Bladder microvascular endothelial cell (primary cell): Measurements from ENCODE around the gene PCDHA7. TPM values are rescaled to one million over a fixed set of nuclear protein-coding genes. Genes with fewer than 3 reads are reported as not detected.

ENCODE experiments used
- total RNA-seq: library from RNA; depleted of rRNA; stranded (reverse); fragments of >200 nt; gene quantifications from 2 replicates; pipeline ENCODE4 v1.2.3, GENCODE V29; 2014

PCDHA7 gene, protein sequence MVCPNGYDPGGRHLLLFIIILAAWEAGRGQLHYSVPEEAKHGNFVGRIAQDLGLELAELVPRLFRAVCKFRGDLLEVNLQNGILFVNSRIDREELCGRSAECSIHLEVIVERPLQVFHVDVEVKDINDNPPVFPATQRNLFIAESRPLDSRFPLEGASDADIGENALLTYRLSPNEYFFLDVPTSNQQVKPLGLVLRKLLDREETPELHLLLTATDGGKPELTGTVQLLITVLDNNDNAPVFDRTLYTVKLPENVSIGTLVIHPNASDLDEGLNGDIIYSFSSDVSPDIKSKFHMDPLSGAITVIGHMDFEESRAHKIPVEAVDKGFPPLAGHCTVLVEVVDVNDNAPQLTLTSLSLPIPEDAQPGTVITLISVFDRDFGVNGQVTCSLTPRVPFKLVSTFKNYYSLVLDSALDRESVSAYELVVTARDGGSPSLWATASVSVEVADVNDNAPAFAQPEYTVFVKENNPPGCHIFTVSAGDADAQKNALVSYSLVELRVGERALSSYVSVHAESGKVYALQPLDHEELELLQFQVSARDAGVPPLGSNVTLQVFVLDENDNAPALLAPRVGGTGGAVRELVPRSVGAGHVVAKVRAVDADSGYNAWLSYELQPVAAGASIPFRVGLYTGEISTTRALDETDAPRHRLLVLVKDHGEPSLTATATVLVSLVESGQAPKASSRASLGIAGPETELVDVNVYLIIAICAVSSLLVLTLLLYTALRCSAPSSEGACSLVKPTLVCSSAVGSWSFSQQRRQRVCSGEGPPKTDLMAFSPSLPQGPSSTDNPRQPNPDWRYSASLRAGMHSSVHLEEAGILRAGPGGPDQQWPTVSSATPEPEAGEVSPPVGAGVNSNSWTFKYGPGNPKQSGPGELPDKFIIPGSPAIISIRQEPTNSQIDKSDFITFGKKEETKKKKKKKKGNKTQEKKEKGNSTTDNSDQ
- total RNA-seq, result under 0.01 and 0.06 TPM in 2 replicates

DNA sequence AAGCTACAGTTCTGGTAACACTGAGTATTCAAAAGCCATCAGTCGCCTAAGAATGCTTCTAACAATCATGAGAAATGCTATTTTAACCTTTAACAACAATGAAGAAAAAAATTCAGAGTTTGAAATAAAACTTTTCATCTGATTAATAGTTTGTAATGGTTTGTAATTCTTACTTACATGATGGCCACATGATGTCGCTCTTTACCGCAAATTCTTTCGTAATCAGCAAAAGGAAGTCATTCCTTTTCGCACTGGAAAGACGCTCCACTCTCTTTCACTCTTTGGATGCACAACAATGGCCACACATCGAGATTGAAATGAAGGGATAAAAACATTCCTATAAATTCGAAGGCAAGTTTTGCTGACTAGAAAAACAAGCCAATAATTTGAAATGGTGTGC lies at the start of gene PCDHA7:
PCDHA7 (plus strand) TSS at position 277 of the 400 bp plus-strand sequence; CDS start at position 392, 115 bp downstream.

DNA sequence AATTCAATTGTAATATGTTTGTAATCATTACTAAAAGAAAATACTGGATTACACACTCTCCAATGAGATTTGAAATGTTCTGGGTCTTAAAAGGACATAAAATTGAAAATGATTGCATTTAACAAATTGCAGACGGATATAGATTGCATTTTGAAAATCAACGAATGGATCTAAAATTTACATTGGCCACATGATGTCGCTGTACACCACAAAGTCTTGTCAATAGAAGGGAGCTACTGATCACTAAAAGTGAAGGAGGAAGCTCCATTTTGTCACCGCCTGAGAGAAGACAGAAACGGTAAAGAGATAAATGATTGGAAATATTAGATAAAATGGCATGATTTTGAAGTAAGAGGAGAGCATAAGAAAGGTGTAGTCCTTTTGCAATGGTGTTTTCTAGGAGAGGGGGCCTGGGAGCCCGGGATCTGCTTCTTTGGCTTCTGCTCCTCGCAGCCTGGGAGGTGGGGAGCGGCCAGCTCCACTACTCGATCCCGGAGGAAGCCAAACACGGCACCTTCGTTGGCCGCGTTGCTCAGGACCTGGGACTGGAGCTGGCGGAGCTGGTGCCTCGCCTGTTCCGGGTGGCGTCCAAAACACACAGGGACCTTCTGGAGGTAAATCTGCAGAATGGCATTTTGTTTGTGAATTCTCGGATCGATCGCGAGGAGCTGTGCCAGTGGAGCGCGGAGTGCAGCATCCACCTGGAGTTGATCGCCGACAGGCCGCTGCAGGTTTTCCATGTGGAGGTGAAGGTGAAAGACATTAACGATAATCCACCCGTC lies 48.0 kb upstream of the PCDHA7 start, which contains the start of gene PCDHA1:
PCDHA1 (plus strand) TSS at position 236 of the 782 bp plus-strand sequence.

DNA sequence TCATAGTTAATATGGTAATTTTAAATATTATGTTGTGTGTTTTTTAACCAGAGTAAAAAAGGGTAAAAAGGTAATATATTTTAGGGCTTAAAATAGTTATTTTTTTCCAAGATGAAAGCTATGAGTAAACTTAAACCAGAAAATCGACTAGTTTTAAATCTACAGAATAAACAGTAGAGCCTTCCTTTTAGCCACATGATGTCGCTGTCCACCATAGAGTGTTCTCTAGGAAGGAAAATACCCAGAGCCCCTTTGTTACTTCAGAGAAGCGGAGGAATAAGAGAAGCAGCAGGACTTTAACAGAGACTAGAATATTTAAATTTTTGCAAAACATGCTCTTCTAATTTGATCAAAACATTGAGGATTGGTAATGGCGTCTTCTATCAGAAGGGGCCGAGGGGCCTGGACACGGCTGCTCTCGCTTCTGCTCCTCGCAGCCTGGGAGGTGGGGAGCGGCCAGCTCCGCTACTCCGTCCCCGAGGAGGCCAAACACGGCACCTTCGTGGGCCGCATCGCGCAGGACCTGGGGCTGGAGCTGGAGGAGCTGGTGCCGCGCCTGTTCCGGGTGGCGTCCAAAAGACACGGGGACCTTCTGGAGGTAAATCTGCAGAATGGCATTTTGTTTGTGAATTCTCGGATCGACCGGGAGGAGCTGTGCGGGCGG lies 39.3 kb upstream of the PCDHA7 start, which contains the start of gene PCDHA2:
PCDHA2 (plus strand) TSS at position 258 of the 664 bp plus-strand sequence.

DNA sequence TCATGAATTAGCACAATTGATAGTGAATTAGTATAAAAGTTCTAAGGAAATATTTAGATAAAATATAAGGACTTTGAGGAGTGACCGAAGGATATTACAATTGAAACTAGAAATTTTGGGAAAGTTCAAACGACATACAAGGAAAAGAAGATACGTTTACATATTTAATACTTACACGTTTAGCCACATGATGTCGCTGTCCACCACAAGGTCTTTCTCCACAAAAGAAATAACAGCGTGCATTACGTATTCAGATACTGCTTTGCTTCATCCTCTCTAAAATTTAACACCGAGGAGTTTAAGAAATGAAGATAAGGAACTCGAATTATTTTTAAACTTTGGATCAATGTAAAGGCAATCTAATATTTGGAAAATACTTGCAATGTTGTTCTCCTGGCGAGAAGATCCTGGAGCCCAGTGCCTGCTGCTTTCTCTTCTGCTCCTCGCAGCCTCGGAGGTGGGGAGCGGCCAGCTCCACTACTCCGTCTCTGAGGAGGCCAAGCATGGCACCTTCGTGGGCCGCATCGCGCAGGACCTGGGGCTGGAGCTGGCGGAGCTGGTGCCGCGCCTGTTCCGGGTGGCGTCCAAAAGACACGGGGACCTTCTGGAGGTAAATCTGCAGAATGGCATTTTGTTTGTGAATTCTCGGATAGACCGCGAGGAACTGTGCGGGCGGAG lies 33.1 kb upstream of the PCDHA7 start, which contains the start of gene PCDHA3:
PCDHA3 (plus strand) TSS at position 242 of the 678 bp plus-strand sequence.

DNA sequence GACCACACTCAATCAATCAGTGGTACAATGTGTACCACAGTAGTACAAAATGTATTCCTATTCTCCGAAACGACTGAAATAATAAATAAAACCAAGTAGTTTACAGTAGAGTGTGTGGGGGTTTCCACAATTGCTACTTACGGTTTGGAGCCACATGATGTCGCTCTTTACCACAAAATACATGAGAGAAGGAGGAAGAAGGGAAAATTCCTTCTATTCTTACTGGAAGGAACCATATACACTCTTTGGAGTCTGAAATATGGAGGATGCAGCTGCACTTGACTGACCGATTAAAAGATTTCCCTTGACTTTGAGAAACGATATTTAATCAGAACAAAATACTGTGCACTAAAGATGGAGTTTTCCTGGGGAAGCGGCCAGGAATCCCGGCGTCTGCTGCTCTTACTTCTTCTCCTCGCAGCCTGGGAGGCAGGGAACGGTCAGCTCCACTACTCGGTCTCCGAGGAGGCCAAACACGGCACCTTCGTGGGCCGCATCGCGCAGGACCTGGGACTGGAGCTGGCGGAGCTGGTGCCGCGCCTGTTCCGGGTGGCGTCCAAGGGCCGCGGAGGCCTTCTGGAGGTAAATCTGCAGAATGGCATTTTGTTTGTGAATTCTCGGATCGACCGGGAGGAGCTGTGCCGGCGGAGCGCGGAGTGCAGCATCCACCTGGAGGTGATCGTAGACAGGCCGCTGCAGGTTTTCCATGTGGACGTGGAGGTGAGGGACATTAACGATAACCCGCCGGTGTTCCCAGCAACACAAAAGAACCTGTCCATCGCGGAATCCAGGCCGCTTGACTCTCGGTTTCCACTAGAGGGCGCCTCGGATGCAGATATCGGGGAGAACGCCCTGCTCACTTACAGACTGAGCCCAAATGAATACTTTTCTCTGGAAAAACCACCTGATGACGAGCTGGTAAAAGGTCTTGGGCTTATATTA lies 27.0 kb upstream of the PCDHA7 start, which contains the start of gene PCDHA4:
PCDHA4 (plus strand) TSS at position 235 of the 942 bp plus-strand sequence.

DNA sequence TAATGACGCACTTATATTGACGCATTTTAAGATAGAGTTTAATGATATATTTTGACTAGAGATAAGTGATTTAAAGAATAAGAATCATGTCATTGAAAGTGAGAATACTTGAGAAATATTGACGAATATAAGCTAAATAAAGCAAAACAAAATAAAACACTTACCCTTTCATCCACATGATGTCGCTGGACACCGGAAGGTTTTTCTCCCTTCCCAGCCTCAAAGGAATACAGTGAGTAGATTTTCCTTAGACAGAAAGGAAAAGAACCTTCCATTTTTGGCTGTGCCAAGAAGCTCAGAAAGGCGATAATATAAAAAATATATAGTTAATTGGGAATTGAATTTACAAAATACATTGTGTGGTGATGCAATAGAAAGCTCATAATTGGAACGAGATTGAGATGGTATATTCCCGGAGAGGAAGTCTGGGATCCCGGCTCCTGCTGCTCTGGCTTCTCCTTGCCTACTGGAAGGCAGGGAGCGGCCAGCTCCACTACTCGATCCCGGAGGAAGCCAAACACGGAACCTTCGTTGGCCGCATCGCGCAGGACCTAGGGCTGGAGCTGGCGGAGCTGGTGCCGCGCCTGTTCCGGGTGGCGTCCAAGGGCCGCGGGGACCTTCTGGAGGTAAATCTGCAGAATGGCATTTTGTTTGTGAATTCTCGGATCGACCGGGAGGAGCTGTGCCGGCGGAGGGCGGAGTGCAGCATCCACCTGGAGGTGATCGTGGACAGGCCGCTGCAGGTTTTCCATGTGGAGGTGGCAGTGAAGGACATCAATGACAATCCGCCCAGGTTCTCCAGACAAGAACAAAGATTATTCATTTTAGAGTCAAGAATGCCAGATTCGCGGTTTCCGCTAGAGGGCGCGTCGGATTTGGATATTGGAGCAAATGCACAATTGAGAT lies 12.4 kb upstream of the PCDHA7 start, which contains the start of gene PCDHA5:
PCDHA5 (plus strand) TSS at position 239 of the 906 bp plus-strand sequence.

DNA sequence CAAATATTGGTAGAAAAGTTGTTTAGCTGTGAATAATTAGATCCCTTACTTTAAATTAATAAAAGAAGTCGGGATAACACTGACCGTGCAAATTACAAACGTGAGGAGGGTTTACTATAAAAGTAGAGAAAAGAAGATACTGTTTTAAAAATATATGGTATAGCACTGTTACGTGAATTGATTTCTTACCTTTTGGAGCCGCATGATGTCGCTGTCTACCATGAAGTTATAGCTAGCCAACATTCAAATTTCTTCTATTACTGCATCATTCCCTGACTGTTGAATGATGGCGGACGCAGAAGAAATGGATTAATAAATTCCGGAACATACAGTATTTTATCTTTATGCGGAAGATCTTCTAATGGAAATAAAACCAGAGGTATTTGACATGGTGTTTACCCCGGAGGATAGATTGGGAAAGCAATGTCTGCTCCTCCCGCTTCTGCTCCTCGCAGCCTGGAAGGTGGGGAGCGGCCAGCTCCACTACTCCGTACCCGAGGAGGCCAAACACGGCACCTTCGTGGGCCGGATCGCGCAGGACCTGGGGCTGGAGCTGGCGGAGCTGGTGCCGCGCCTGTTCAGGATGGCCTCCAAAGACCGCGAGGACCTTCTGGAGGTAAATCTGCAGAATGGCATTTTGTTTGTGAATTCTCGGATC lies 6.2 kb upstream of the PCDHA7 start, which contains the start of gene PCDHA6:
PCDHA6 (plus strand) TSS at position 257 of the 658 bp plus-strand sequence; CDS start at position 389, 132 bp downstream.

DNA sequence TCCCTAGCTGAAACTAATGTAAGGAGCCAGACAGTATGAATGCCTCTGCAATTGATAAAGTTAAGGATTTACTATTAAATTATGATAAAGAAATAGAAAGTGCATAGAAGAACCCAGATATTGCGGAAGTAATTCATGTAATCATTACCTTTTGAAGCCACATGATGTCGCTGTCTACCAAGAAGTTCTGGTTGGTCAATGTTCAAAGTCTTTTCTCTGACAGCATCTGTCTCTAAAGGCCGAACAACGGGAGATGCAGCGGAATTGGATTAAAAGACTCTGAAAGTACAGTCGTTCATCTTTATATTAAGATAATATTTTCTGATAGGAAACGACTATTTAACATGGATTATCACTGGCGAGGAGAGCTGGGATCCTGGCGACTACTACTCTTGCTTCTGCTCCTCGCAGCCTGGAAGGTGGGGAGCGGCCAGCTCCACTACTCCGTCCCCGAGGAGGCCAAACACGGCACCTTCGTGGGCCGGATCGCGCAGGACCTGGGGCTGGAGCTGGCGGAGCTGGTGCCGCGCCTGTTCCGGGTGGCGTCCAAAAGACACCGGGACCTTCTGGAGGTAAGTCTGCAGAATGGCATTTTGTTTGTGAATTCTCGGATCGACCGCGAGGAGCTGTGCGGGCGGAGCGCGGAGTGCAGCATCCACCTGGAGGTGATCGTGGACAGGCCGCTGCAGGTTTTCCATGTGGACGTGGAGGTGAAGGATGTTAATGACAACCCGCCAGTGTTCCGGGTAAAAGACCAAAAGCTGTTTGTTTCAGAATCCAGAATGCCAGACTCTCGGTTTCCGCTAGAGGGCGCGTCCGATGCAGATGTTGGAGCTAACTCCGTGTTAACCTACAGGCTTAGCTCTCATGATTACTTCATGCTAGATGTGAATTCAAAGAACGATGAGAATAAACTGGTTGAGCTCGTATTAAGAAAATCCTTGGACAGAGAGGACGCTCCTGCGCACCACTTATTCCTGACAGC lies 7.2 kb downstream of the PCDHA7 start, which contains the start of gene PCDHA8:
PCDHA8 (plus strand) TSS at position 210 of the 985 bp plus-strand sequence; CDS start at position 345, 135 bp downstream.

DNA sequence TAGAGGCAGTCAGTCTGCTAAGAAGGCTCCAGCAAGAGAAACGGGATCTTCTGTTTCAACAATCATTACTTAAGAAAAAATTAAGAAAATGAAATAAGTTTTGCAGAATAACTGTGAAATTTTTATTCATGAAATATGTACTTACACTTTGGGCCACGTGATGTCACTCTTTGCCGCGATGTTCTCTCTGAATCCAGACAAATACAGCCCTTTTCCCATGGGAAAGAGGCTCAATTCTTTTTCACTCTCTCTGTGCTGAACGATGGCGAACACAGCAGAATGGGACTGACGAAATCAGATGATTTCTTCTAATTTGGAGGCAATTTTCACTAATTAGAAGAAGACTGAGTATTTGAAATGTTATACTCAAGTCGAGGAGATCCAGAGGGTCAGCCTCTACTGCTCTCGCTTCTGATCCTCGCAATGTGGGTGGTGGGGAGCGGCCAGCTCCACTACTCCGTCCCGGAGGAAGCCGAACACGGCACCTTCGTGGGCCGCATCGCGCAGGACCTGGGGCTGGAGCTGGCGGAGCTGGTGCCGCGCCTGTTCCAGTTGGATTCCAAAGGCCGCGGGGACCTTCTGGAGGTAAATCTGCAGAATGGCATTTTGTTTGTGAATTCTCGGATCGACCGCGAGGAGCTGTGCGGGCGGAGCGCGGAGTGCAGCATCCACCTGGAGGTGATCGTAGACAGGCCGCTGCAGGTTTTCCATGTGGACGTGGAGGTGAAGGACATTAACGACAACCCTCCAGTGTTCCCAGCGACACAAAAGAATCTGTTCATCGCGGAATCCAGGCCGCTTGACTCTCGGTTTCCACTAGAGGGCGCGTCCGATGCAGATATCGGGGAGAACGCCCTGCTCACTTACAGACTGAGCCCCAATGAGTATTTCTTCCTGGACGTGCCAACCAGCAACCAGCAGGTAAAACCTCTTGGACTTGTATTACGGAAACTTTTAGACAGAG lies 14.4 kb downstream of the PCDHA7 start, which contains the start of gene PCDHA9:
PCDHA9 (plus strand) TSS at position 244 of the 964 bp plus-strand sequence; CDS start at position 358, 114 bp downstream.

DNA sequence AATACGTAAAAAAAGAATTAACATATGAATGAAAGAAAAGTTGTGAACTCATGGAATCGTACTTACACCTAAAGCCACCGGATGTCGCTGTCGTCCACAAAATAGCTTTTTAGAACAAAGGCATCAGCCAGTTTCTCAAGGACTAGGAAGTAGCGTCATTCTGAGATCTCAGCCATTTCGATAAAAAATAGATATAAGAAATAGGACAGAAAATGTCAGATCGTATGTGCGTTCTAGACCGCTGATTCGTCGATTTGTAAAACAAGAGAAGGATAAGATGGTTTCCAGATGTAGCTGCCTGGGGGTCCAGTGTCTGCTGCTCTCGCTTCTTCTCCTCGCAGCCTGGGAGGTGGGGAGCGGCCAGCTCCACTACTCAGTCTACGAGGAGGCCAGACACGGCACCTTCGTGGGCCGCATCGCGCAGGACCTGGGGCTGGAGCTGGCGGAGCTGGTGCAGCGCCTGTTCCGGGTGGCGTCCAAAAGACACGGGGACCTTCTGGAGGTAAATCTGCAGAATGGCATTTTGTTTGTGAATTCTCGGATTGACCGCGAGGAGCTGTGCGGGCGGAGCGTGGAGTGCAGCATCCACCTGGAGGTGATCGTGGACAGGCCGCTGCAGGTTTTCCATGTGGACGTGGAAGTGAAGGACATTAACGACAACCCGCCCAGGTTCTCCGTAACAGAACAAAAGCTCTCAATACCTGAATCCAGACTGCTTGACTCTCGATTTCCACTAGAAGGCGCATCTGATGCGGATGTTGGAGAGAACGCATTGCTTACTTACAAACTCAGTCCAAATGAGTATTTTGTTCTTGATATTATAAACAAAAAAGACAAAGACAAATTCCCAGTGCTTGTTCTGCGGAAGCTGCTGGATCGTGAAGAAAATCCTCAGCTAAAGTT lies 22.0 kb downstream of the PCDHA7 start, which contains the start of gene PCDHA10:
PCDHA10 (plus strand) TSS at position 126 of the 903 bp plus-strand sequence; CDS start at position 278, 152 bp downstream.

DNA sequence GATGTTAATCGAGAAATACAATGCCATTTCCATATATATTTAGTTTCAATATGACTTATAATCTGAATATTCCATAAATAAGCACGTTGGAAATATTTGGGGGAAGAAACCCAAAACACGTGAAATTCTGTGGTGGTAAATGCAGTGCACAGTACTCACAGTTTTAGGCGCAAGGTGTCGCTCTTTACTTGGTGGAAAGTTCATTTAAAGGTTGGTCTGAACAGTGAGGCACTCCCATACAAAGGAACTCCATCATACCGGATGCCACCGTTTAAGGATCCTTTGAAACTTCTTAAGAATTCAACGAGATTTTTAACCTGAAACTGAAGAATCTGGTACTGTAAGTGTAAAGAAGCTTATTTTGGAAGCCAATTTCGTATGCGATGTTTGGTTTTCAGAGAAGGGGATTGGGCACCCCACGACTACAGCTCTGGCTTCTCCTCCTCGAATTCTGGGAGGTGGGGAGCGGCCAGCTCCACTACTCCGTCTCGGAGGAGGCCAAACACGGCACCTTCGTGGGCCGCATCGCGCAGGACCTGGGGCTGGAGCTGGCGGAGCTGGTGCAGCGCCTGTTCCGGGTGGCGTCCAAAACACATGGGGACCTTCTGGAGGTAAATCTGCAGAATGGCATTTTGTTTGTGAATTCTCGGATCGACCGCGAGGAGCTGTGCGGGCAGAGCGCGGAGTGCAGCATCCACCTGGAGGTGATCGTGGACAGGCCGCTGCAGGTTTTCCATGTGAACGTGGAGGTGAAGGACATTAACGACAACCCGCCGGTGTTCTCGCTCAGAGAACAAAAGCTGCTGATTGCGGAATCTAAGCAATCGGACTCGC lies 34.9 kb downstream of the PCDHA7 start, which contains the start of gene PCDHA11:
PCDHA11 (plus strand) TSS at position 237 of the 834 bp plus-strand sequence; CDS start at position 384, 147 bp downstream.

